HG03575 (cell line): ENCODE data around the gene FAM181A.
A peak's percentile ranks its signal among the peaks of the same experiment; 100 is the strongest.

Experiments used
- ATAC-seq: cut with Tn5 transposase; IDR thresholded peaks from one replicate; pipeline ENCODE4 v1.9.1; 2021; ENCODE audit not compliant: unreplicated experiment, insufficient number of reproducible peaks, low FRiP score; ENCODE audit errors: extremely low read depth

FAM181A gene

DNA sequence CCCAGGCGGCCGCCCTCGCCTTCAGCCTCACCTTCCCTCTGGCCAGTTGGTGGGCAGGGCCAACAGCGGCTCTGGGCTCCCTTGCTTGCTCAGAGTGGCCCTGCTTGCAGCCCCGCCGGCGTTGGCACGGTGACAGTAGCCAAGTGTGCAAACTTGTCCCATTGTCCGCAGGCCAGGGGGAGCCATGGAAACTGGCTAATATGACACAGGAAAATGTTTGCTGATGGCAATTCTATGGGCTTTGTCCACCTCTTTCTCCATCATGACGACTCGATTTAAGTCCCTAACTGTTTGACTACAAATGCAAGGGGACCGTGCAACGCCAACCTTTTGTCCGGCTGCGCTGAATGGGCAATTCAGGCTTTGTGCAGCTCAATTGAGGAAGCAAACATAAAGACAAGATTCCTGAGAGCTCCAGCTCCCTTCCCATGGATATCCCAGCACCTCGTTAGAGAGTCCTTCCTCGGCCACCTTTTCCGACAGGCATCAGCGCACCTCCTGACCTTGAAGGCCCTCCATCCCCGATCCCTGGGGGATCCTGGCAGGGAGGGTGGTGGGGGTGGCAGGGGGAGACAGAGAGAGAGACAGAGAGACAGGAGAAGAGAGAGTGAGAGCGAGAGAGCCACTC is 785 bp upstream of the FAM181A start:
- no peak for ATAC-seq

DNA sequence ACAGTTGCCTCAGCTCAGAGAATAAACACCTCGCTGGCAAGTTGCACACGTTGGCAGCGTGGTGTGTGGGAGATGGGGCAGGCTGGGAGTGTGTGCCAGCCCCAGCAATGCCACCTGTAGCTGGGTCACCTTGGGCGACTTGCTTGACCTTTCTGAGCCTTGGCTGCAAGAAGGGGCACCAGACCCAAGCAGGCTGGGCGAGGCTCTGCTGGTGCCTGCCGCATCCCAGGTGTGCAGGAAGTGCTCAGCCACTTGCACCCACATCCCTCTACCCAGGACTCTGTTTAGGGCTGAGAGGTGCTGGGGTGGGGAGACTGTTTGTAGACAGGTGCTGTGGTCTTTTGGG is 629 bp downstream of the FAM181A start:
- no peak for ATAC-seq

DNA sequence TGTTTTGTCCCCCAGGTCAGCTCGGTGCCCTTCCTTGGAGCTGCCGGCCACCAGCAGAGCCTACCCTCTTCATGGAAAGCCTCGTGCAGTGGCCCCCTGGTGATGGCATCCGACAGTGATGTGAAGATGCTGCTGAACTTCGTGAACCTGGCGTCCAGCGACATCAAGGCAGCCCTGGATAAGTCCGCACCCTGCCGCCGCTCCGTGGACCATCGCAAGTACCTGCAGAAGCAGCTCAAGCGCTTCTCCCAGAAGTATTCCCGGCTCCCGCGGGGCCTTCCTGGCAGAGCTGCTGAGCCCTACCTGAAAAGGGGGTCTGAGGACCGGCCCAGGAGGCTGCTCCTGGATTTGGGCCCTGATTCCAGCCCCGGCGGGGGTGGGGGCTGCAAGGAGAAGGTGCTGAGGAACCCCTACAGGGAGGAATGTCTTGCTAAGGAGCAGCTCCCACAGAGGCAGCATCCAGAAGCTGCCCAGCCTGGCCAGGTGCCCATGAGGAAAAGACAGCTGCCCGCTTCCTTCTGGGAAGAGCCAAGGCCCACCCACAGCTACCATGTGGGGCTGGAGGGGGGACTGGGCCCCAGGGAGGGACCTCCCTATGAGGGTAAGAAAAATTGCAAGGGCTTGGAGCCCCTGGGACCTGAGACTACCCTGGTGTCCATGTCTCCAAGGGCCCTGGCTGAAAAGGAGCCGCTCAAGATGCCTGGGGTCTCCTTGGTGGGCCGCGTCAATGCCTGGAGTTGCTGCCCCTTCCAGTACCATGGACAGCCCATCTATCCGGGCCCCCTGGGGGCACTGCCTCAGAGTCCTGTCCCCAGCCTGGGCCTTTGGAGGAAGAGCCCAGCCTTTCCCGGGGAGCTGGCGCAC is 1.3 kb downstream of the FAM181A start:
- ATAC-seq, result no peak

- ATAC-seq, result no peak
Measured at GRCh38 chr14:93929048-93929535, 1.9 kb downstream of the FAM181A start.

DNA sequence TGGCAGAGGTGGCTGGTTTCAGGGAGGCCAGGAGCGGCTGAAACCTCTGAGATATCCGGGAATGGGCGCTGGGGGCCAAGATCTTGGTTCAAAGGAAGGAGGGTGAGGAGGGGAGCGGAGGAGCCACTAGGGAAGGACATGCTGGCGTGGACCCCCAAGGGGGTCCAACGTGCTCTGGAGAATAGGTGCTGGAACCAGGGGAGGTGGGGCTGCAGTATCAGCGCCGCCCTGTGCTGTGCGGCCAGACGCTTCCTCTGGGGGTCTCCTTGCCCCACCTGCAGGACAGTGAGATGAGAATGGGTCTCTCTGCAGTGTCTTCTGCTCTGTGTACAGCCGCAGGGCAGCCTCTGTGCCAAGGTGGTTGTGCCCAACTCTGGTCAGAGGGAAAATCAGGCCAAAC is 2.5 kb downstream of the FAM181A start:
- no peak for ATAC-seq

DNA sequence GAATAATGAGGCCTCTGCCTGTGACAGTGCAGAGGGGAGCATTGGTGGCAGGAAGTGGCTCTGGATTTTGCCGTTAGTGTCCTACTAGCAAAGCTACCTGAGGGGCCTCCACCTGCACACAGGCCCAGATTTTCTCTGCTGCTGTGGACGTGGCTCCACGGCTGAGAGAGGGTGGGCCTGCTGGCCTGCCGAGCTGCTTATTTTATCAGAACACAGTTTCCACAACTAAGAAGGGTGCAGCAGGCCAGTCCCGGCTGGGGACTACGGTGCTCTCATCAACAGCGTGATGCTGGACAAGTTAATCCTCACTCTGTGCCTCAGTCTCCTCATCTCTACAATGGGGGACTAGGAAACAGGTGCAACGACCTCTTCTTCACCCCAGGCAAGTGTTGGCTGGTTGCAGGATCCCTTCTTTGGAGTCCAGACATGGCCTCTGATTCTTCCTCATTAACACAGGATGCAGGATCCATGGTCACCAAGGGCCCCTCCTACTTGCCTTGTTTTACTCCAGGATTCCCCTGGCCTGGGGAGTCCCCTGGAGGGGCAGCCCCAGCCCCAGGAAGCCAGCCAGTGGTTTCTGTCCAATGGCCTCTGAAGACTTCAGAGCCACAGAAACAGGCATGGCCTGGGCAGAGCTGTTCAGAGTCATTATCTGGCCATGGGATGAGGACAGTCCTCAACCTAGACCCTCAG is 3.3 kb downstream of the FAM181A start:
- no peak for ATAC-seq

DNA sequence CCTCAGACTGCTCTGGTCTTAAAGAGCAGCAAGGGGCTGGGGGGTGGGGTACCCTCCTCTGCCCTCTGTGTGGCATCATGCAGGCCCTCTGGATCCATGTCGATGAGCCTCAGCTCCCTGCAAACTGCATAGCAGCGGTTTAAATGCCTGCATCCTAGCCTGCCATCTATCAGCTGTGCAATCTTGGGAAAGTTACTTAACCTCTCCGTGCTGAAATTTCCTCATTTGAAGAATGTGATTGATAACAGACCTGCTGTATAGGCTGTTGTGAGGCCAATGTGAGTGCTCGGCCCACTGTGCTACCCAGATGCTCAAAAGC is 3.8 kb downstream of the FAM181A start:
- ATAC-seq, result no peak

DNA sequence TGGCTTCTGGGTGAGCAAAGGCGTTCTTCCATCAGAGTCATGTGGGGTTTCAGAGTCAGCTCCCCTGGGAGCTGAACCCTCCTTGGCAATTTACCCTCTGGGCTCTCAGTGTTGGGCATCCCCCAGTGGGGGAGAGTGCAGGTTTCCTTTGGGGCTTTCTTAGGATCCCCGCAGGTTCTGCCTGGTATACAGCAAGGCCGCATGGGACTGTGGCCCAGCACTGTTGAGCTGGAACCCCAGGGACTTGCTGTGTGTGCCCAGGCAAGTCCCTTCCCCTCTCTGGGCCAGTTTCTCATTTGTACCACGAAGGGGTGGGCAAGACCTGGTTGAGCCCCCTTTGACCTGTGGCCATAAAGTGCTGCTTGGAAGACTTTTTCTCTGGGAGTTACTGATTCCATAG is 5.5 kb downstream of the FAM181A start:
- no peak for ATAC-seq

- no peak for ATAC-seq
Measured at GRCh38 chr14:93935213-93935612, 8.1 kb downstream of the FAM181A start.

DNA sequence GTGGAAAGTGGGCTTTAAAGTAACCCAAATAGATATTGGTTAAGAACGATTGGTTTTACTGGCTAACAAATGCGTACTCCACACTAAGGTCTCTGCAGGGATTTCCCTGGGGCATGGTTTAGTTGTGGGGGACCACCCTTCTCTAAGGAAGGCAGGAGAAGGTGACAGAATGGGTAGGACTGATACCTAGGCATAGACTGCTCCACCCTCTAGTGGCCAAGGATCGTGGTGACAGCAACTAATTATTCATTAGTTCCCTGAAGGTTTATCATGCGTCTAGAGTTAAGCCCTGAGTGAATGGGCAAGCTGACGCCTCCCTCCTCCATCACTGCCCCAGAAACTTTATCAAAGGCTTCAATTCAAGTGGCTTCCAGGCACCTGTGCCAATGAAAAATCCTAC is 9.1 kb downstream of the FAM181A start:
- ATAC-seq, result no peak

GRCh38 chr14:93936926-93937325 is 9.8 kb downstream of the FAM181A start:
- no peak for ATAC-seq

GRCh38 chr14:93937519-93937918 is 10.4 kb downstream of the FAM181A start:
- no peak for ATAC-seq

- ATAC-seq, result no peak
Measured at GRCh38 chr14:93938751-93939303, 11.7 kb downstream of the FAM181A start.

DNA sequence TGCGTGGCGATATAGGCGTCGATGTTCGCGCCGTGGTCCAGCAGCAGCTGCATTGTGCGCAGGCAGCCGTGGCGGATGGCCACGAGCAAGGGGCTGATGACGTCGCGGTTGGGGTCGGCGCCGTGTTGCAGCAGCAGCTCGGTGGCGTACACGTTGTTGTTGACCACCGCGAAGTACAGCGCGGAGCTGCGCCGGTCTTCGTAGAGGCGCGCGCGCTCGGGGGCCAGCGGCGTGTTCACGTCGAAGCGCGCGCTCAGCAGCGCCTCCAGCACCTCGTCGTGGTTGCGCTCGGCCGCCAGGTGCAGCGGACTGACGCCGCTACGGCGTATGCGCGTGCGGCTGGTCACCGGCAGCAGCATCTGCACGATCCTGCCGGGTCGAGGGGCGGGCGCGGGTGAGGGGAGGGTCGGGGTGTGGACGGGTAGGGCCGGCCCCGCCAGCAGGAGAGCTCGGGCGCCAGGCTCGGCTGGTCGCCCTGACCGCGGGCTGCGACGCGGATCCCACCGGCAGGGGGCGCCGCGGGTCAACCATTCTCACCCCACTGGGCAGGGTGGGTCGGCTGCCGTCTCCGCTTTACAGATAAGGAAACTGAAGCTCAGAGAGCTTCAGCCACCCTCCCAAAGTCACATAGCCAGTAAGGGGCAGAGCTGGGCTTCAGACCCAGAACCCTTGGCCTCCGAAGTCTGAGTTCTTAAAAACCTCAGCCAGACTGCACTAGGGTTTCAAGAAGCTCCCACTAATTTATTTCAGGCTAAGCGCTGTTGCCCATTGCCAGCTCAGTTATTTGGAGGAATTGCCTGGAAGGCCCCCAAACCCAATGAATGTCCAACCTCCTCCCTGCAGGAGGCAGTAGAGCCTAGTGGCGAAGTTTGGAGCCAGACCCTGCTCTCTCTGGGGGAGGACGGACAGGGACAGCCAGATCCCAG is 12.4 kb downstream of the FAM181A start:
- peak; percentile 55 for ATAC-seq

- no peak for ATAC-seq
Measured at GRCh38 chr14:93940437-93940836, 13.3 kb downstream of the FAM181A start.

- ATAC-seq, result no peak
Measured at GRCh38 chr14:93941293-93941910, 14.3 kb downstream of the FAM181A start.

- no peak for ATAC-seq
Measured at GRCh38 chr14:93943052-93943451, 15.9 kb downstream of the FAM181A start.

- no peak for ATAC-seq
Measured at GRCh38 chr14:93943930-93944329, 16.8 kb downstream of the FAM181A start.
